ENCODE results near the gene ESR2. TPM values are rescaled to one million over a fixed set of nuclear protein-coding genes. Genes with fewer than 3 reads are reported as not detected.

ESR2 gene
- total and polyA plus RNA-seq, 2 of the 8 experiments (the other 6 are each of a cell fraction or from before 2014, with no cell fraction given), result 0.19 to 0.23 TPM

DNA sequence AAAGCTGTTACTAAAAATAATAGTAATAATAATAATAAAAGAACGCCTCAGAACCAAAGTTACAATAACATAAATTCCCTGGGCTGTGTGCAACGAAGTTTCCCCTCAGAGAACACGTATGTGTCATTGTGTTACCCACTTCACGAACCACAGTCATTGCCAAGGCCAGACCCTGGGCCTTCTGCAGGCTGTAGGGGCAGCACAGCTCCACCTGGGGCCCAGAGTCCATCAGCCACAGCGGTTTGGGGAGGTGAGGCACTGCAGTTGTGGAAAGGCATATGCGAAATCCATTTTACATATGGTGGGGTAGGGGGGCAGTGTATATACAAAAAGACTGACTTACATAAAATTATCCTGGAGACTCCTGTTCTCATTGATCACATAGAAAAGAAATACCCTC, 56.1 kb downstream of the ESR2 start (continued):
- TF ChIP-seq, protein P1, sequence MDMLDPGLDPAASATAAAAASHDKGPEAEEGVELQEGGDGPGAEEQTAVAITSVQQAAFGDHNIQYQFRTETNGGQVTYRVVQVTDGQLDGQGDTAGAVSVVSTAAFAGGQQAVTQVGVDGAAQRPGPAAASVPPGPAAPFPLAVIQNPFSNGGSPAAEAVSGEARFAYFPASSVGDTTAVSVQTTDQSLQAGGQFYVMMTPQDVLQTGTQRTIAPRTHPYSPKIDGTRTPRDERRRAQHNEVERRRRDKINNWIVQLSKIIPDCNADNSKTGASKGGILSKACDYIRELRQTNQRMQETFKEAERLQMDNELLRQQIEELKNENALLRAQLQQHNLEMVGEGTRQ (IDR thresholded peaks at IDR 0.05; ENCODE audit: low read length), result no peak
- TF ChIP-seq POLR2A (IDR thresholded peaks at IDR 0.05; ENCODE audit: control extremely low read depth in 1 of 2, low read depth in 2 of 2, low read length in 2 of 2) (peak in 1 of 2 experiments; percentile 38; a peak in 1 of 3 replicates), RAD21 (IDR thresholded peaks at IDR 0.05 in 1 of 2, conservative IDR thresholded peaks at IDR 0.05 in 1 of 2; ENCODE audit: low read depth in 2 of 2, low read length in 2 of 2) (peak; percentile 53 to 61)
